Liver (tissue), 9 donors: ENCODE measurements around the gene RAD50. TPM values are rescaled to one million over a fixed set of nuclear protein-coding genes. Genes with fewer than 3 reads are reported as not detected.

Experiments
- DNase-seq: peaks from one replicate; pipeline ENCODE4 v3.0.0-alpha.2; 2017; ENCODE audit warnings: low spot score
- H3K27ac ChIP-seq, 2 donors: one replicate each; pipeline ENCODE4 v1.7.0; 2013; ENCODE audit warnings: inconsistent platforms in 2 of 2, low read length in 2 of 2, control low read depth in 1 of 2, low read depth in 1 of 2, mild to moderate bottlenecking in 1 of 2
- H3K27me3 ChIP-seq, 4 donors: one replicate each; pipeline versions ENCODE4 v1.6.1 to v1.7.0; 2013; ENCODE audit warnings: low read length in 3 of 4, inconsistent platforms in 1 of 4, mild to moderate bottlenecking in 1 of 4, moderate library complexity in 1 of 4; ENCODE audit not compliant: control insufficient read depth in 4 of 4, insufficient read depth in 4 of 4
- H3K36me3 ChIP-seq, 4 donors: one replicate each; pipeline versions ENCODE4 v1.6.1 to v1.7.0; 2013; ENCODE audit warnings: low read length in 3 of 4, mild to moderate bottlenecking in 3 of 4, low read depth in 1 of 4, moderate library complexity in 1 of 4; ENCODE audit not compliant: control insufficient read depth in 4 of 4, insufficient read depth in 3 of 4
- H3K4me1 ChIP-seq, 4 donors: one replicate each; pipeline versions ENCODE4 v1.6.1 to v1.7.0; 2013; ENCODE audit warnings: low read length in 3 of 4, mild to moderate bottlenecking in 3 of 4, moderate library complexity in 1 of 4; ENCODE audit not compliant: control insufficient read depth in 4 of 4, insufficient read depth in 4 of 4
- H3K4me3 ChIP-seq, 3 donors: one replicate each; pipeline versions ENCODE4 v1.6.1 to v1.7.0; 2013; ENCODE audit warnings: low read length in 3 of 3, control low read depth in 1 of 3, low read depth in 1 of 3, mild to moderate bottlenecking in 1 of 3
- H3K9ac ChIP-seq, 2 donors: one replicate each; pipeline ENCODE4 v1.7.0; 2013; ENCODE audit warnings: low read length in 2 of 2, mild to moderate bottlenecking in 2 of 2, moderate library complexity in 2 of 2, control low read depth in 1 of 2, low read depth in 1 of 2
- H3K9me3 ChIP-seq, 4 donors: one replicate each; pipeline versions ENCODE4 v1.6.1 to v1.7.0; 2013; ENCODE audit warnings: low read length in 3 of 4; ENCODE audit not compliant: control insufficient read depth in 4 of 4
- EGR1 ChIP-seq, 2 donors: IDR thresholded peaks; 2 replicates each; pipeline ENCODE4 v1.6.1; 2016 to 2018; ENCODE audit warnings: antibody characterized with exemption in 2 of 2, low read depth in 2 of 2
- FOXA1 ChIP-seq: IDR thresholded peaks from 2 replicates; pipeline ENCODE4 v1.6.1; 2016; ENCODE audit warnings: antibody characterized with exemption
- FOXA2 ChIP-seq: IDR thresholded peaks from 2 replicates; pipeline ENCODE4 v1.6.1; 2016; ENCODE audit warnings: antibody characterized with exemption
- GABPA ChIP-seq, 2 donors: IDR thresholded peaks in 1 of 2; conservative IDR thresholded peaks in 1 of 2; 2 replicates each; pipeline ENCODE4 v1.6.1; 2016; ENCODE audit warnings: antibody characterized with exemption in 2 of 2, mild to moderate bottlenecking in 1 of 2, moderate library complexity in 1 of 2
- HNF4A ChIP-seq, 2 donors: conservative IDR thresholded peaks; 2 replicates each; pipeline ENCODE4 v1.6.1; 2016; ENCODE audit warnings: antibody characterized with exemption in 2 of 2, mild to moderate bottlenecking in 2 of 2
- HNF4G ChIP-seq: IDR thresholded peaks from 2 replicates; pipeline ENCODE4 v1.6.1; 2016; ENCODE audit warnings: antibody characterized with exemption
- JUND ChIP-seq, 2 donors: IDR thresholded peaks; 2 replicates each; pipeline ENCODE4 v1.6.1; 2016; ENCODE audit warnings: antibody characterized with exemption in 2 of 2
- NR2F2 ChIP-seq: IDR thresholded peaks from 2 replicates; pipeline ENCODE4 v1.6.1; 2016; ENCODE audit warnings: antibody characterized with exemption
- RAD21 ChIP-seq, 2 donors: IDR thresholded peaks; 2 replicates each; pipeline ENCODE4 v1.6.1; 2016; ENCODE audit warnings: antibody characterized with exemption in 2 of 2, mild to moderate bottlenecking in 2 of 2
- REST ChIP-seq: IDR thresholded peaks from 2 replicates; pipeline ENCODE4 v1.6.1; 2016; ENCODE audit warnings: antibody characterized with exemption, mild to moderate bottlenecking
- RXRA ChIP-seq, 2 donors: IDR thresholded peaks; 2 replicates each; pipeline ENCODE4 v1.6.1; 2017 to 2018; ENCODE audit warnings: antibody characterized with exemption in 2 of 2, mild to moderate bottlenecking in 1 of 2
- SP1 ChIP-seq: IDR thresholded peaks from 2 replicates; pipeline ENCODE4 v1.6.1; 2018; ENCODE audit warnings: antibody characterized with exemption, mild to moderate bottlenecking
- TAF1 ChIP-seq: conservative IDR thresholded peaks from 2 replicates; pipeline ENCODE4 v1.6.1; 2016; ENCODE audit warnings: antibody characterized with exemption, mild to moderate bottlenecking
- YY1 ChIP-seq: IDR thresholded peaks from 2 replicates; pipeline ENCODE4 v1.6.1; 2016; ENCODE audit warnings: antibody characterized with exemption, mild to moderate bottlenecking
- WGBS: extraction: QIAGEN DNeasy Blood & Tissue Kit; methylation state at CpG from one replicate; pipeline ENCODE4 v1.1.7; 2013; 5-methylcytosine and 5-hydroxymethylcytosine counted together
- polyA plus RNA-seq, 2 donors: library from polyadenylated mRNA; stranded (reverse) in 1 of 2; unstranded in 1 of 2; fragments of 200-250 nt in 1 of 2; fragments of >200 nt in 1 of 2; fragmentation: Nextera tagmentation in 1 of 2; extraction: Ambion mirVana in 1 of 2; gene quantifications; one replicate each; pipeline versions ENCODE4 v1.2.1 to v1.2.3, GENCODE V29; 2013 to 2015
- total RNA-seq, 2 donors: library from RNA; depleted of rRNA; stranded (reverse); fragments of >200 nt; gene quantifications; one replicate each; pipeline ENCODE4 v1.2.3, GENCODE V29; 2014
- TF ChIP-seq, protein P1 (sequence below): IDR thresholded peaks from 2 replicates; pipeline ENCODE4 v1.6.1; 2016; ENCODE audit warnings: antibody characterized with exemption
- TF ChIP-seq, protein P2 (sequence below): IDR thresholded peaks from 2 replicates; pipeline ENCODE4 v1.6.1; 2016; ENCODE audit warnings: antibody characterized with exemption
- TF ChIP-seq, protein P3 (sequence below): fragments of 150-350 bp; IDR thresholded peaks from 2 replicates; pipeline ENCODE4 v1.5.1; 2017; ENCODE audit warnings: improper control_type of control experiment, low read depth, low read length; ENCODE audit not compliant: missing input control
- donor health status: healthy.
- donor health status: healthy.
- donor health status: healthy.
- donor health status: healthy.
- donor health status: healthy.

RAD50 gene
- total and polyA plus RNA-seq, 4 donors, result 6.1 to 18.7 (median 14.9) TPM

DNA sequence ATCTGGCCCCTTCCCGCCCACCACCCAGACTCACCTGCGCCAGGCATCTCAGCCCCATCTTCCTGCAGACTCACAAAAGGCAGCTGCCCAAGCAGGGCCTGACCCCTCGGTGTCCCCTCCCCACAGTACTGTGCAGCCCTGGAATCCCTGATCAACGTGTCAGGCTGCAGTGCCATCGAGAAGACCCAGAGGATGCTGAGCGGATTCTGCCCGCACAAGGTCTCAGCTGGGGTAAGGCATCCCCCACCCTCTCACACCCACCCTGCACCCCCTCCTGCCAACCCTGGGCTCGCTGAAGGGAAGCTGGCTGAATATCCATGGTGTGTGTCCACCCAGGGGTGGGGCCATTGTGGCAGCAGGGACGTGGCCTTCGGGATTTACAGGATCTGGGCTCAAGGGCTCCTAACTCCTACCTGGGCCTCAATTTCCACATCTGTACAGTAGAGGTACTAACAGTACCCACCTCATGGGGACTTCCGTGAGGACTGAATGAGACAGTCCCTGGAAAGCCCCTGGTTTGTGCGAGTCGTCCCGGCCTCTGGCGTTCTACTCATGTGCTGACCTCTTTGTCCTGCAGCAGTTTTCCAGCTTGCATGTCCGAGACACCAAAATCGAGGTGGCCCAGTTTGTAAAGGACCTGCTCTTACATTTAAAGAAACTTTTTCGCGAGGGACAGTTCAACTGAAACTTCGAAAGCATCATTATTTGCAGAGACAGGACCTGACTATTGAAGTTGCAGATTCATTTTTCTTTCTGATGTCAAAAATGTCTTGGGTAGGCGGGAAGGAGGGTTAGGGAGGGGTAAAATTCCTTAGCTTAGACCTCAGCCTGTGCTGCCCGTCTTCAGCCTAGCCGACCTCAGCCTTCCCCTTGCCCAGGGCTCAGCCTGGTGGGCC, 103.1 kb downstream of the RAD50 start:
- DNase-seq, result no peak
- Histone ChIP-seq H3K4me3 (no peak overlapping the region), H3K9ac (no peak overlapping the region), H3K27ac (no peak overlapping the region), H3K27me3 (peaks cover 0 to 6% (median 2%) of the 10 kb centered on the region in 4 donors), H3K36me3 (no peaks in the 10 kb centered on the region), H3K4me1 (peaks cover 0 to 12% (median 6%) of the 10 kb centered on the region in 4 donors), H3K9me3 (no peaks in the 10 kb centered on the region)
- TF ChIP-seq JUND (IDR thresholded peaks at IDR 0.05), result no peak
- TF ChIP-seq EGR1 (IDR thresholded peaks at IDR 0.05; ENCODE audit: low read depth in 2 of 2), result no peak
- no peak for TF ChIP-seq FOXA2
- TF ChIP-seq, protein P1, sequence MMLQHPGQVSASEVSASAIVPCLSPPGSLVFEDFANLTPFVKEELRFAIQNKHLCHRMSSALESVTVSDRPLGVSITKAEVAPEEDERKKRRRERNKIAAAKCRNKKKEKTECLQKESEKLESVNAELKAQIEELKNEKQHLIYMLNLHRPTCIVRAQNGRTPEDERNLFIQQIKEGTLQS, result no peak
- no peak for TF ChIP-seq RXRA (IDR thresholded peaks at IDR 0.05)
- TF ChIP-seq, protein P2, sequence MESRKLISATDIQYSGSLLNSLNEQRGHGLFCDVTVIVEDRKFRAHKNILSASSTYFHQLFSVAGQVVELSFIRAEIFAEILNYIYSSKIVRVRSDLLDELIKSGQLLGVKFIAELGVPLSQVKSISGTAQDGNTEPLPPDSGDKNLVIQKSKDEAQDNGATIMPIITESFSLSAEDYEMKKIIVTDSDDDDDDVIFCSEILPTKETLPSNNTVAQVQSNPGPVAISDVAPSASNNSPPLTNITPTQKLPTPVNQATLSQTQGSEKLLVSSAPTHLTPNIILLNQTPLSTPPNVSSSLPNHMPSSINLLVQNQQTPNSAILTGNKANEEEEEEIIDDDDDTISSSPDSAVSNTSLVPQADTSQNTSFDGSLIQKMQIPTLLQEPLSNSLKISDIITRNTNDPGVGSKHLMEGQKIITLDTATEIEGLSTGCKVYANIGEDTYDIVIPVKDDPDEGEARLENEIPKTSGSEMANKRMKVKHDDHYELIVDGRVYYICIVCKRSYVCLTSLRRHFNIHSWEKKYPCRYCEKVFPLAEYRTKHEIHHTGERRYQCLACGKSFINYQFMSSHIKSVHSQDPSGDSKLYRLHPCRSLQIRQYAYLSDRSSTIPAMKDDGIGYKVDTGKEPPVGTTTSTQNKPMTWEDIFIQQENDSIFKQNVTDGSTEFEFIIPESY, result no peak
- TF ChIP-seq REST, result no peak
- no peak for TF ChIP-seq SP1
- no peak for TF ChIP-seq HNF4G
- TF ChIP-seq FOXA1, result no peak
- TF ChIP-seq TAF1, result no peak
- no peak for TF ChIP-seq RAD21 (IDR thresholded peaks at IDR 0.05)
- WGBS, result 95% methylated on average over 23 of the region's 23 CpGs

GRCh38 chr5:132661231-132662003, 104.6 kb downstream of the RAD50 start:
- Histone ChIP-seq H3K9me3 (no peaks in the 10 kb centered on the region), H3K4me1 (peaks cover 0 to 3% (median 1%) of the 10 kb centered on the region in 4 donors), H3K36me3 (no peaks in the 10 kb centered on the region), H3K27me3 (peaks cover 0 to 4% (median 1%) of the 10 kb centered on the region in 4 donors), H3K9ac (no peak overlapping the region), H3K4me3 (no peak overlapping the region), H3K27ac (no peak overlapping the region)
- DNase-seq, result no peak
- WGBS, result 84% methylated on average over 12 of the region's 12 CpGs
- no peak for TF ChIP-seq NR2F2
- TF ChIP-seq, protein P3, sequence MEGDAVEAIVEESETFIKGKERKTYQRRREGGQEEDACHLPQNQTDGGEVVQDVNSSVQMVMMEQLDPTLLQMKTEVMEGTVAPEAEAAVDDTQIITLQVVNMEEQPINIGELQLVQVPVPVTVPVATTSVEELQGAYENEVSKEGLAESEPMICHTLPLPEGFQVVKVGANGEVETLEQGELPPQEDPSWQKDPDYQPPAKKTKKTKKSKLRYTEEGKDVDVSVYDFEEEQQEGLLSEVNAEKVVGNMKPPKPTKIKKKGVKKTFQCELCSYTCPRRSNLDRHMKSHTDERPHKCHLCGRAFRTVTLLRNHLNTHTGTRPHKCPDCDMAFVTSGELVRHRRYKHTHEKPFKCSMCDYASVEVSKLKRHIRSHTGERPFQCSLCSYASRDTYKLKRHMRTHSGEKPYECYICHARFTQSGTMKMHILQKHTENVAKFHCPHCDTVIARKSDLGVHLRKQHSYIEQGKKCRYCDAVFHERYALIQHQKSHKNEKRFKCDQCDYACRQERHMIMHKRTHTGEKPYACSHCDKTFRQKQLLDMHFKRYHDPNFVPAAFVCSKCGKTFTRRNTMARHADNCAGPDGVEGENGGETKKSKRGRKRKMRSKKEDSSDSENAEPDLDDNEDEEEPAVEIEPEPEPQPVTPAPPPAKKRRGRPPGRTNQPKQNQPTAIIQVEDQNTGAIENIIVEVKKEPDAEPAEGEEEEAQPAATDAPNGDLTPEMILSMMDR, result no peak
- no peak for TF ChIP-seq HNF4A (conservative IDR thresholded peaks at IDR 0.05)
- no peak for TF ChIP-seq SP1
- TF ChIP-seq, protein P2, result no peak
- TF ChIP-seq JUND (IDR thresholded peaks at IDR 0.05), result no peak
- no peak for TF ChIP-seq YY1
- no peak for TF ChIP-seq FOXA2
- TF ChIP-seq GABPA (IDR thresholded peaks at IDR 0.05 in 1 of 2, conservative IDR thresholded peaks at IDR 0.05 in 1 of 2), result no peak
